T-helper 17 cell (primary cell): Measurements from ENCODE around the gene HSPA12B. TPM values are rescaled to one million over a fixed set of nuclear protein-coding genes. Genes with fewer than 3 reads are reported as not detected.

Experiments used
- ATAC-seq: fragments of 150-1000 bp; cut with Tn5 transposase; 2 replicates; pipeline ENCODE4 v1.10.0; 2021; ENCODE audit warnings: mild to moderate bottlenecking, moderate library complexity
- DNase-seq, 3 donors: peaks; one replicate each; pipeline versions ENCODE4 v3.0.0 to v3.0.0-alpha.2; 2020 to 2021
- H3K9me3 ChIP-seq: one replicate; pipeline ENCODE4 v1.7.0; 2013; ENCODE audit warnings: low read length, mild to moderate bottlenecking; ENCODE audit not compliant: control insufficient read depth, poor library complexity, severe bottlenecking
- H3K27ac Mint-ChIP-seq: one replicate; pipeline ENCODE4 v1.8.0; 2022; ENCODE audit warnings: mild to moderate bottlenecking, moderate library complexity, mixed read lengths
- H3K27me3 Mint-ChIP-seq: one replicate; pipeline ENCODE4 v1.8.0; 2022; ENCODE audit warnings: mixed read lengths
- H3K36me3 Mint-ChIP-seq: one replicate; pipeline ENCODE4 v1.8.0; 2022; ENCODE audit warnings: low read depth, mixed read lengths
- H3K4me1 Mint-ChIP-seq: one replicate; pipeline ENCODE4 v1.8.0; 2022; ENCODE audit warnings: mild to moderate bottlenecking, mixed read lengths
- H3K4me3 Mint-ChIP-seq: one replicate; pipeline ENCODE4 v1.8.0; 2022; ENCODE audit warnings: mild to moderate bottlenecking, moderate library complexity, mixed read lengths
- total RNA-seq, 4 donors: library from RNA in 2 of 4; stranded (reverse) in 2 of 4; gene quantifications; one replicate each; pipeline ENCODE4 v1.2.3 and lab custom pipeline; 2022 to 2026

Gene HSPA12B
- total RNA-seq, 2 donors from 2014 or later: not detected

GRCh38 chr20:3801846-3802245, 69.4 kb downstream of the HSPA12B start:
- H3K36me3 Mint-ChIP-seq: peaks cover 28% of the 10 kb centered on the region

More at GRCh38 chr20:3801846-3802245, 69.4 kb downstream of the HSPA12B start:
- peaks cover 59% of the 10 kb centered on the region for H3K4me1 Mint-ChIP-seq
- ATAC-seq (no peak), DNase-seq (no peak)
- peak overlapping the region; percentile 95 for H3K27ac Mint-ChIP-seq
- no peaks in the 10 kb centered on the region for H3K9me3 ChIP-seq
- no peaks in the 10 kb centered on the region for H3K27me3 Mint-ChIP-seq
- H3K4me3 Mint-ChIP-seq: peak overlapping the region; percentile 15

Other genes with a start within 250 kb of the HSPA12B start
- gene GFRA4, start 69.3 kb upstream of the HSPA12B start, total RNA-seq: not detected
- not detected for gene ADAM33, start 50.7 kb upstream of the HSPA12B start, total RNA-seq
- gene SIGLEC1, start 20.1 kb upstream of the HSPA12B start, total RNA-seq: under 1 TPM; 0.10 to 0.13 TPM
- 10 to 100 TPM; 13.3 to 19.0 TPM for gene ADISSP, start 35.1 kb downstream of the HSPA12B start, total RNA-seq
- gene SPEF1, start 48.8 kb downstream of the HSPA12B start, total RNA-seq: under 1 TPM in 1 of 2 donors, not detected in 1; 0.18 TPM
- gene CENPB, start 54.1 kb downstream of the HSPA12B start, total RNA-seq: 10 to 100 TPM; 36.9 to 40.2 TPM
- gene CDC25B, start 63.6 kb downstream of the HSPA12B start, total RNA-seq: 100 to 1,000 TPM; 220 to 223 TPM
- 10 to 100 TPM; 11.3 to 11.9 TPM for gene AP5S1, start 87.9 kb downstream of the HSPA12B start, total RNA-seq
- gene MAVS, start 114.1 kb downstream of the HSPA12B start, total RNA-seq: 10 to 100 TPM; 20.1 to 21.1 TPM
- gene PANK2, start 156.7 kb downstream of the HSPA12B start, total RNA-seq: 10 to 100 TPM; 47.2 to 53.0 TPM